Kidney epithelial cell (primary cell): ENCODE measurements around the gene BANF1. TPM values are rescaled to one million over a fixed set of nuclear protein-coding genes. Genes with fewer than 3 reads are reported as not detected.
A peak's percentile ranks its signal among the peaks of the same experiment; 100 is the strongest.

Experiments used
- DNase-seq: peaks from one replicate; pipeline ENCODE4 v3.0.0-alpha.2; 2010; ENCODE audit warnings: low read depth
- H3K27me3 ChIP-seq: 2 replicates; pipeline ENCODE4 v1.6.0; 2011; ENCODE audit warnings: low read length; ENCODE audit not compliant: control insufficient read depth, insufficient read depth
- H3K36me3 ChIP-seq: 2 replicates; pipeline ENCODE4 v1.5.1; 2011; ENCODE audit warnings: low read length; ENCODE audit not compliant: control insufficient read depth, insufficient read depth
- H3K4me3 ChIP-seq: 2 replicates; pipeline ENCODE4 v1.5.1; 2011; ENCODE audit warnings: low read depth, mild to moderate bottlenecking, control low read depth, low read length
- CTCF ChIP-seq: IDR thresholded peaks from 2 replicates; pipeline ENCODE4 v1.5.1; 2011; ENCODE audit warnings: mild to moderate bottlenecking, moderate library complexity, low read length, control low read depth, inconsistent platforms; ENCODE audit not compliant: insufficient read depth, poor library complexity, severe bottlenecking
- total RNA-seq: library from RNA; depleted of rRNA; stranded (reverse); fragments of >200 nt; gene quantifications from 2 replicates; pipeline ENCODE4 v1.2.3, GENCODE V29; 2015

The BANF1 gene
- total RNA-seq, 1 donor from 2014 or later, result 73.8 TPM

DNA sequence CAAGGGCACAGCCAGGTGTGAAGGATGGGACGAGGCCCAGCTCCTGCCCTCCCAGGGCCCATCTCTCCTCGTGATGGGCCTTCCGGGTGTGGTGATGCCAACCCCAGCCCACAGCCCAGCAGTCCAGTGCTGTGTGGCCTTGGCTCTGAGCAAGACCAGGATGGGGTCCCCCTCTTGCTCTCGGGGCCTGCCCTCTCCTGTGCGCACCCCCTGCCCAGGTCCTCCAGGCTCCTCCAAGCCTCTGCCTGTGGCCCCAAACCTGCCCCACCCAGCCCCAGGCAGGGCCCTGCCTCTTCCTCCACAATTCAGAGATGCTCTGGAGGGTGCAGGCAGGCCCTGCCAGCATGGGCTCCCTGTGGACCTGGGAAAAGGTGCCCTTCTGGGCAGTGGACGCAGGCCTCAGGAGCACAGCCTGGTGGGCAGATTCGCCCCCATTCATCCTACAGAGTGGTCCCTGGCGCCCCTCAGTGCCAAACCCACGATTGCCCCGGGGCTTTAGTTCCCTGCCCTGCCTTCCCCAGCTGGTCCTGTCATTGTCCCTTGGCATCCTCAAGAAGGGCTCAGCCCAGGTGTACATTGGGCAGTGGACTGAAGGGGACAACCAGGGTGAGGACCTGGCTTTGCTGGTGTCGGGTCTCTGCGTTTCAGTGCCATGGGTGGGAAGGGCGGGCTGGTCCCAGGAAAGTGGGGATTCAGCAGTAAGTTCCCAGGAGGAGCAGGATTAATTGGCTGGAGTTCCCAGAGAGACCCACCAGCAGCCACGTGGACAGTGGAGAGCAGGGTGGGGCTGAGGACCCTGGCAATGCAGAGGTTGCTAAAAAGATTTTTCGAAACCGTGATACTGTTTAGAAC is 20.1 kb upstream of the BANF1 start:
- H3K4me3 ChIP-seq, result no peak overlapping the region
- H3K36me3 ChIP-seq, result peaks cover 1% of the 10 kb centered on the region
- TF ChIP-seq CTCF, result no peak
- no peak for DNase-seq
- no peaks in the 10 kb centered on the region for H3K27me3 ChIP-seq

- TF ChIP-seq CTCF, result no peak
- peaks cover 1% of the 10 kb centered on the region for H3K36me3 ChIP-seq
- no peaks in the 10 kb centered on the region for H3K27me3 ChIP-seq
- DNase-seq, result no peak
- no peak overlapping the region for H3K4me3 ChIP-seq
Observed at GRCh38 chr11:65982824-65983588, 19.3 kb upstream of the BANF1 start.

DNA sequence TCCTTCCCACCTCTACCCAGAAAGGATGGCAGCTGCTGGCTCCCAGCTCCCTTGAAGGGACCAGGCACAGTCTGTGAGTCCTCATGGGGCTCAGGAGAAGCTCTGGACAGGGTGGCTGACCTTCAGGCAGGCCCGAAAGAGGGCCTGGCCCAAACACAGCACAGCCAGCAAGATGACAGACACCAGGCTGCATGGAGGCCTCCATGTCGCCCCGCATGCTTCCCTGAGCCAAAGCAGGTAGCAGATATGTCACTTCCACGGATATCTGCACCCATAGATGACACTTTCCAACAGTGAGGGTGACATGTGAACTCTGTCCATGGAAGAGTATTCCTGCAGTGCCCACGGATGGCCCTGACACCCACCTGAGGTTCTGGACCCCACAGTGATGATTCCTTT is 18.7 kb upstream of the BANF1 start:
- no peak for TF ChIP-seq CTCF
- DNase-seq, result no peak
- no peaks in the 10 kb centered on the region for H3K27me3 ChIP-seq
- no peak overlapping the region for H3K4me3 ChIP-seq
- peaks cover 1% of the 10 kb centered on the region for H3K36me3 ChIP-seq

- no peak for DNase-seq
- H3K36me3 ChIP-seq, result no peaks in the 10 kb centered on the region
- no peak for TF ChIP-seq CTCF
- H3K4me3 ChIP-seq, result no peak overlapping the region
- H3K27me3 ChIP-seq, result no peaks in the 10 kb centered on the region
Observed at GRCh38 chr11:65987336-65987735, 15.0 kb upstream of the BANF1 start.

DNA sequence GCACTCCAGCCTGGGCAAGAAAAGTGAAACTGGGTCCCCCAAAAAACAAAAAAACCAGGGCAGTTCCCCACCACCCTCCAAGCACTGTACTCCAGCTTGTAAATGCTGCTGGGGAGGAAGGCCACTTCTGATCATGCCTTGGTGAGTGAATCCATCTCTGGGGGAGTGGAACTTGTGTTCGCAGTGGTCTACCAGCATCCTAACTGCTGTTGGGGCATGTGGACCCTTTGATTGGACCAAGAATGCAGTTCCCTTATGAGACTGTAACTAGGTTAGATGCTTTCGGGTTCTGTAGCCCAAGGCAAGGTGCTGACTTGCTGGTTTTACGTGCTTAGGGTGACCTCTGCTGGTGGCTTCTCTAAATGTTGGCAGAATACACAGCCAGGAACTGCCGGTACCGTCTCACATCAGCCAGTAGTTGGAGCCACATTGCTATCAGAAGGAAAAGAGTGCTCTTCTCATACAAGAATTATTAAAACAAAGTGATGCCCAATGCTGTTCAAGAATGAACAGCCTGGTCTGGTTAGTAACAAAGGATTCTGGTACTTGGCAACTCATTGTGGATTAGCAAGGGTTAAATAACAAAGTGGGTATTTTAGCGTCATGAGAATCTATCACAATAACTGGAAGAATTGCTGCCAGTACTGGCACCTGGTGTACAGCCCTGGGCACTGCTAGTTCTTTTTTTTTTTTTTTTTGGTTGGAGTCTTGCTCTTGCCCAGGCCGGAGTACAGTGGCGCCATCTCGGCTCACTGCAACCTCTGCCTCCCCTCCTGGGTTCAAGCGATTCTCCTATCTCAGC is 13.3 kb upstream of the BANF1 start:
- peak; percentile 75 for DNase-seq
- Histone ChIP-seq H3K4me3 (no peak overlapping the region), H3K36me3 (no peaks in the 10 kb centered on the region), H3K27me3 (no peaks in the 10 kb centered on the region)
- TF ChIP-seq CTCF, result peak; percentile 88
